CD1c-positive myeloid dendritic cell (primary cell): ENCODE results near the gene MMP14.

ENCODE experiments used
- DNase-seq: peaks from one replicate; pipeline ENCODE4 v3.0.0-alpha.2; 2016; ENCODE audit errors: extremely low spot score

The MMP14 gene

GRCh38 chr14:22884076-22884737 is 47.8 kb downstream of the MMP14 start:
- DNase-seq, result peak; percentile 82

GRCh38 chr14:22884738-22885523 is 48.5 kb downstream of the MMP14 start:
- no peak for DNase-seq

GRCh38 chr14:22885975-22886374 is 49.6 kb downstream of the MMP14 start:
- DNase-seq, result no peak

- peak; percentile 71 for DNase-seq
Observed at GRCh38 chr14:22886500-22887259, 50.3 kb downstream of the MMP14 start.

- peak; percentile 60 for DNase-seq
Observed at GRCh38 chr14:22887260-22887989, 51.0 kb downstream of the MMP14 start.

- no peak for DNase-seq
Observed at GRCh38 chr14:22887990-22888378, 51.6 kb downstream of the MMP14 start.

- DNase-seq, result no peak
Observed at GRCh38 chr14:22888662-22889061, 52.3 kb downstream of the MMP14 start.

- DNase-seq, result no peak
Observed at GRCh38 chr14:22890416-22890815, 54.0 kb downstream of the MMP14 start.

- no peak for DNase-seq
Observed at GRCh38 chr14:22892488-22892887, 56.1 kb downstream of the MMP14 start.

GRCh38 chr14:22893706-22894105 is 57.3 kb downstream of the MMP14 start:
- no peak for DNase-seq

- no peak for DNase-seq
Observed at GRCh38 chr14:22895402-22895801, 59.0 kb downstream of the MMP14 start.

GRCh38 chr14:22896356-22896755 is 60.0 kb downstream of the MMP14 start:
- no peak for DNase-seq

GRCh38 chr14:22896760-22897159 is 60.4 kb downstream of the MMP14 start:
- DNase-seq, result no peak

GRCh38 chr14:22897357-22897756 is 61.0 kb downstream of the MMP14 start:
- DNase-seq, result no peak
